ENCODE measurements around the gene MEGF11.

MEGF11 gene

DNA sequence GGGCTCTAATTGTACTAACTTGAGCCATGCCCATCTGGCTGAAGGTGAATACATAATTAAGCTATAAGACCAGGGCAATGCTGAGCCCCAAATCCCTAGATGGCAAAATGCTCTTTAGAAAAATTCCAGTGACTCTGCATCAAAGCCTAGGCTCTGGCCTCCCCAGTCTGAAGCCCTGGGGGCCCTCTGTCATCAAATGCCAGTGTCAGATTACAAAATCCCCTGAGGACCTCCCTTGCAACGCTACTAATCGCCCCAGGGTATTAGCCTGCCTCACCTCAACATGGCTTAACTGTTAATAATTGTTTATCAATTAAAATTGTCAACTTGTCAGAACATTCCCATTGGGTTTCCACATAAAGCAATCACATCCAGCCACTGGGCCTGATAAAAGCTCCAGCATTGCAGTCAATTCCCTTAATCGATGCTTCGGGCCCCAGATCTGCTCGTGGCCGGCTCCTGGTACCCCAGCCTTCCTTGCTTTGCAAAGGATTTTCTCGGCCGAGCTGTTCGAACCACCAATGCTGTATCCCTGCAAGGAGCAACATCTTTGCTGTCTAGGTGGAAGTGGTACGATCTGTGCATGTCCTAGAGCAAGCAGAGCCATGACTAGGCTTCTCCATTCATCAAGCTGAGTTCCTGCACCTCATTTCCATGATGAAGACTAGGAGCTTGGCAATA is 151.7 kb downstream of the MEGF11 start:
- Histone ChIP-seq H3K27me3 (ENCODE audit: insufficient read depth, low read length) (no peaks in the 10 kb centered on the region), H3K4me3 (ENCODE audit: low read depth, low read length, poor library complexity, severe bottlenecking) (no peak overlapping the region), H2AFZ (ENCODE audit: low read length) (no peak overlapping the region), H3K27ac (ENCODE audit: low read depth, low read length, poor library complexity, severe bottlenecking) (no peak overlapping the region), H3K9me3 (ENCODE audit: low read length) (no peaks in the 10 kb centered on the region), H3K9ac (ENCODE audit: low read length) (no peak overlapping the region), H3K9me2 (ENCODE audit: low read depth, low read length) (no peaks in the 10 kb centered on the region), H3F3A (ENCODE audit: insufficient read depth, low read length) (no peaks in the 10 kb centered on the region), H4K20me1 (ENCODE audit: insufficient read depth, low read length) (no peaks in the 10 kb centered on the region), H3K4me1 (ENCODE audit: insufficient read depth, low read length, severe bottlenecking) (no peaks in the 10 kb centered on the region), H3K4me2 (ENCODE audit: low read length) (no peak overlapping the region), H3K36me3 (ENCODE audit: insufficient read depth, low read length) (peaks cover 56% of the 10 kb centered on the region), H3K79me2 (ENCODE audit: insufficient read depth, low read length) (no peaks in the 10 kb centered on the region)
- no peak for TF ChIP-seq EZH2 (IDR thresholded peaks at IDR 0.05; ENCODE audit: borderline replicate concordance, low read length)
- TF ChIP-seq, protein P1, sequence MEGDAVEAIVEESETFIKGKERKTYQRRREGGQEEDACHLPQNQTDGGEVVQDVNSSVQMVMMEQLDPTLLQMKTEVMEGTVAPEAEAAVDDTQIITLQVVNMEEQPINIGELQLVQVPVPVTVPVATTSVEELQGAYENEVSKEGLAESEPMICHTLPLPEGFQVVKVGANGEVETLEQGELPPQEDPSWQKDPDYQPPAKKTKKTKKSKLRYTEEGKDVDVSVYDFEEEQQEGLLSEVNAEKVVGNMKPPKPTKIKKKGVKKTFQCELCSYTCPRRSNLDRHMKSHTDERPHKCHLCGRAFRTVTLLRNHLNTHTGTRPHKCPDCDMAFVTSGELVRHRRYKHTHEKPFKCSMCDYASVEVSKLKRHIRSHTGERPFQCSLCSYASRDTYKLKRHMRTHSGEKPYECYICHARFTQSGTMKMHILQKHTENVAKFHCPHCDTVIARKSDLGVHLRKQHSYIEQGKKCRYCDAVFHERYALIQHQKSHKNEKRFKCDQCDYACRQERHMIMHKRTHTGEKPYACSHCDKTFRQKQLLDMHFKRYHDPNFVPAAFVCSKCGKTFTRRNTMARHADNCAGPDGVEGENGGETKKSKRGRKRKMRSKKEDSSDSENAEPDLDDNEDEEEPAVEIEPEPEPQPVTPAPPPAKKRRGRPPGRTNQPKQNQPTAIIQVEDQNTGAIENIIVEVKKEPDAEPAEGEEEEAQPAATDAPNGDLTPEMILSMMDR (IDR thresholded peaks at IDR 0.05; ENCODE audit: low read length) = no peak

DNA sequence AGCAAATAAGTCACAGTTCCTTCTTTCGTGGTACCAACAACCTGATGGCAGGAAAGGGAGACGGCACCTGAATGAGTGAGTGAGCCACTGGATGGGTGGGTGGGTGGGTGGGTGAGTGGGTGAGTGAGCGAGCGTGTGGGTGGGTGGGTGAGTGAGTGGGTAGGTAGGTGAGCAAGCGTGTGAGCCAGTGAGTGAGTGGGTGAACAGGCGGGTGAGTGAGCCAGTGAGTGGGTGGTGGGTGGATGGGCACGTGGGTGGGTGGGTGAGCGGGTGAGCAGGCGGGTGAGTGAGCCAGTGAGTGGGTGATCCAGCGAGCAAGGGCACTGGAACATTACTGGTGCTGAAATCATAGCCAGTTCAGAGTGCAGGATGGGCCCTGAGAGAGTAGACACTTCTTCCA is 152.8 kb downstream of the MEGF11 start:
- Histone ChIP-seq H3K4me1 (ENCODE audit: insufficient read depth, low read length, severe bottlenecking) (no peaks in the 10 kb centered on the region), H3K36me3 (ENCODE audit: insufficient read depth, low read length) (peaks cover 50% of the 10 kb centered on the region)
- TF ChIP-seq EZH2 (IDR thresholded peaks at IDR 0.05; ENCODE audit: borderline replicate concordance, low read length) = no peak
- TF ChIP-seq, protein P1 (IDR thresholded peaks at IDR 0.05; ENCODE audit: low read length) = no peak

DNA sequence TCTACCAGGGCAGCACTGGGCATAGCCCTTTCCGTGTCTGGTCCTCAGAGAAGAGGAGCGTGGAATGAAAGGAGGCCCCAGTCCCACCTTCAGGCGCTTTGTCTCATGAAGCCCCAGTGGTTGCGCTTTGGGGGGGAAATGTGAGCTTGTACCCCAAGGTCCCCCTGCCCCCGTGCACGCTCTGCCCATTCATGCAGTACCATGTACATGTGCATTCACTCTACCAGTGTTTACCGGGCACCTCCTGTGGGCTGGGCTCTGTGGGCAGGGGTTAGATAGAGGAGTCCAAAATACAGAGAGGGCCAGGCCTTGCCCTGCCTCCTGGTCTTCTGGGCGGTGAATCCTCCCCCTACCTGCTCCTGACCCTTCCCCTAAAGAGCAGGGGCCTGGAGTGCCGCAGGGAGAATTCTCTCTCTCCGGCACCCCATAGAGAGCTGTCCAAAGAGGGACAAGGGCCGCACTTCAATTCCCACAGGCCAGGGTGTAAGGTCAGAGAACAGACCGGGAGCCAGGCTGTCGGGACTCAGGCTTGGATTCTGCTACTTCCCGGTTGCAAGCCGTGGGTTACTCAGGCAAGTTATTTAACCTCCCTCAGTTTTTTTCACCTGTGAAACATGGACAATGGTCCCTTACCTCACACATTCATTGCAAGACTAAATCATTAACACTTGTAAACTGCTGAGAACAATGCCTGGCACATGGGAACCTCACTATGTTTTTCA is 153.4 kb downstream of the MEGF11 start:
- Histone ChIP-seq H3K79me2 (ENCODE audit: insufficient read depth, low read length) (no peaks in the 10 kb centered on the region), H3K9me3 (ENCODE audit: low read length) (no peaks in the 10 kb centered on the region), H3K36me3 (ENCODE audit: insufficient read depth, low read length) (peaks cover 48% of the 10 kb centered on the region), H3K4me2 (ENCODE audit: low read length) (no peak overlapping the region), H3K4me1 (ENCODE audit: insufficient read depth, low read length, severe bottlenecking) (no peaks in the 10 kb centered on the region), H2AFZ (ENCODE audit: low read length) (no peak overlapping the region), H3F3A (ENCODE audit: insufficient read depth, low read length) (no peaks in the 10 kb centered on the region), H3K9ac (ENCODE audit: low read length) (no peak overlapping the region), H3K27me3 (ENCODE audit: insufficient read depth, low read length) (no peaks in the 10 kb centered on the region), H3K4me3 (ENCODE audit: low read depth, low read length, poor library complexity, severe bottlenecking) (no peak overlapping the region), H3K9me2 (ENCODE audit: low read depth, low read length) (no peaks in the 10 kb centered on the region), H4K20me1 (ENCODE audit: insufficient read depth, low read length) (no peaks in the 10 kb centered on the region), H3K27ac (ENCODE audit: low read depth, low read length, poor library complexity, severe bottlenecking) (no peak overlapping the region)
- TF ChIP-seq, protein P1 (IDR thresholded peaks at IDR 0.05; ENCODE audit: low read length) = no peak
- no peak for TF ChIP-seq EZH2 (IDR thresholded peaks at IDR 0.05; ENCODE audit: borderline replicate concordance, low read length)

More for the DNA sequence above, 152.8 kb downstream of the MEGF11 start:
- Histone ChIP-seq H3K4me3 (ENCODE audit: low read depth, low read length, poor library complexity, severe bottlenecking) (no peak overlapping the region), H3K9ac (ENCODE audit: low read length) (no peak overlapping the region), H4K20me1 (ENCODE audit: insufficient read depth, low read length) (no peaks in the 10 kb centered on the region), H2AFZ (ENCODE audit: low read length) (no peak overlapping the region), H3F3A (ENCODE audit: insufficient read depth, low read length) (no peaks in the 10 kb centered on the region), H3K9me3 (ENCODE audit: low read length) (no peaks in the 10 kb centered on the region), H3K4me2 (ENCODE audit: low read length) (no peak overlapping the region), H3K27ac (ENCODE audit: low read depth, low read length, poor library complexity, severe bottlenecking) (no peak overlapping the region), H3K9me2 (ENCODE audit: low read depth, low read length) (no peaks in the 10 kb centered on the region), H3K27me3 (ENCODE audit: insufficient read depth, low read length) (no peaks in the 10 kb centered on the region), H3K79me2 (ENCODE audit: insufficient read depth, low read length) (no peaks in the 10 kb centered on the region)
